RPMI8226 (cell line): ENCODE data around the gene LAMTOR2.
"Not testable (repeated sequence)": the region's sequence is repeated elsewhere in the genome, so short reads cannot be mapped to it uniquely, and the experiment has no call there.

Experiments used
- DNase-seq: peaks from one replicate; pipeline ENCODE4 v3.0.0-alpha.2; 2015

Gene LAMTOR2

GRCh38 chr1:156052862-156053767 lies 1.5 kb upstream of the LAMTOR2 start:
- peak; percentile 77 for DNase-seq

DNA sequence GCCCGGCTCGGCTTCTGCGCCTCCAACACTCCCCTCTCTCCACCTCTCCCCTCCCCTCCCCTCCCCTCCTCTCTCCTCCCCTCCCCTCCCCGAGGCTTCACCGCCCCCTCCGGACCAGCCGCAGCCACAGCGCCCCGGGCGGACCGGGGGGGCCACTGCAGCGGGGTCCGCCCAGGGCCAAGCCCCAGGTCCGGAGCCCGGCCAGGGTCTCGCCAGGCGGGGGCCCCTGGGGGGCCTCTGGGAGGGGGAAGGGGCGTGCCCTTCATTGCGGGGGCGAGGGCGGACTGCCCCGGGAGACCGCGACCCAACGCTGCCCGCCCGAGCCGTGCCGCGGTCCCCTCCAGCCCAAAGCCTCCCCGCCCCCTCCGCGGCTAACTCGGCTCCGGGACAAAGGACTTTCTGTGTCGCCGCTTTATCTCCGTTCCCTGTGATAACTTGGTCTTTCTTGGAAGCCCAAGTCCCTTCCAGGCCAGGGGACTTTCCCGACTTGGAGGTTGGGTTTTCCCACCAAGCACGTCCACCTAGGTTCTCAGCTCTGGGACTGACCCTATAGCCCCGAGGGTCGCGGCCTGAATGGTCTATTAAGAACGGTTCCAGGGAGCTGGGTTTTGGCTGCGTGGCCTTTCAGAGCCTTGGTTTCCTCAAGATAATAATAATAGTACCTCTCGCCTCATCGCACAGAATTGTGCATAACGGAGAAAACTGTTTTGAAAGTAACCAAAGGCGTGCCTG lies 648 bp upstream of the LAMTOR2 start, which contains the start of gene UBQLN4:
UBQLN4 (minus strand) TSS at position 31 of the 732 bp plus-strand sequence. CDS start 97 bp downstream, outside the sequence.
- peak; percentile 95 for DNase-seq

DNA sequence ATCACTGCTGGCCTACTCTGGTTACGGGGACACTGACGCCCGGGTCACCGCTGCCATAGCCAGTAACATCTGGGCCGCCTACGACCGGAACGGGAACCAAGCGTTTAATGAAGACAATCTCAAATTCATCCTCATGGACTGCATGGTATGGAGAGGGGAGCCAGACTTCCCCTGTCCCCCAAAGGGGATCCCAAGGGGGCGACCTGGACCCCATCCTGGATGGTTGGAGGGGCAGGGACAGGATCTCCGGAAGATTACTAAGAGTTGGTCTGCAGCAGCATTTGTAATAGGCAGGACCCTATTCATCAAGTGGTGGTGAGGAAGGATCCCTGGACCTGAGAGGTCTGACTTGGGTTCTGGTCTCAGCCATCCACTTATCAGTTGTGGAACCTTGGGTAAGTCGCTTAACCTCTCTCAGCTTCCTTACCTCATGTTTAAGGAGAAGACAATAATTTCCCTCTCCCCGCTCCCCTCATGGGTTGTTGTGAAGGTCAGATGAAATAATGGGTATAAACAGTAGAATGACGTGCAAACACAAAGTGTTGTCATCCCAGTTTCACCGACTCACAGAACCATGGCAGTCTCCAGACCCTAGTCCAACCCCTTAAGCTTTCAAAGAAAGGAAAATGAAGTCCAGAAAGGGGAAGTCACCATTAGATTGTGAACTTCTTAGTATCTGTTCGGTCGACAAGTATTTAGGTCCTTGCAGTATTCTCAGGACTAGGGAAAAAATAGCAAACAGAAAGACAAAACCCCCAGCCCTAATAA lies 883 bp downstream of the LAMTOR2 start:
- no peak for DNase-seq

- no peak for DNase-seq
Observed at GRCh38 chr1:156056326-156056849, 1.8 kb downstream of the LAMTOR2 start.

GRCh38 chr1:156060937-156061636 lies 6.5 kb downstream of the LAMTOR2 start, which contains the start of gene RAB25:
RAB25 (plus strand) TSS chr1:156061160; CDS start chr1:156061401, 241 bp downstream.
- no peak for DNase-seq

- DNase-seq: no peak
Observed at GRCh38 chr1:156062189-156062588, 7.6 kb downstream of the LAMTOR2 start.

DNA sequence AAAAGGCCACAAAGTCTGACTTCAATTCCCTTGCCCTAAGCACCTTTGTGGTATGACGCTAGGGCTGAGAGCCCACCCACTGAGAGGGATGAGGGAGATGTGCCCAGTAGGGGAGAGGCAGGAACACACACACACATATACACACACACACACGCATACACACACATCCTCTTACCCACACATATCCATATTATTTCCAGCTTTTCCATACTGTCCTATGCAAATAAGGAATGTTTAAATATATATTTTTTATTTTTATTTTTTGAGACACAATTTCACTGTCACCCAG lies 9.4 kb downstream of the LAMTOR2 start:
- DNase-seq: no peak

- no peak for DNase-seq
Observed at GRCh38 chr1:156064615-156065014, 10.0 kb downstream of the LAMTOR2 start.

DNA sequence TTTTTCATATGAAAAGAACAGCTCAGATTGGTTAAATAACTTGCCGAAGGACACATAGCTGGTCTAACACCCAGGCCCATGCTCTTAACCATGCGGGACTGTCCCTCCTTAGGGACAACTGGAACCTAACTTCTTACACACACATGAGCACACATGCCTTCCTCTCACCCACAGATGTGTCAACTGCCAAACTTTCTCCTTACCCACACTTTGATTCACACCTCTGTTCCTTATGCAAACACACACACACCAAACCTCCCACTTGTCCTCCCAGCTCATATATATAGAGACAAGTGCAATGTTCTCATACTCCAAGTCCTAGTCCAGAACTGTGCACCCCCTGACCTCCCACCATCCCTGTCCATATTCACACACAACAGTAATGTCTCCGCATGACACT lies 10.6 kb downstream of the LAMTOR2 start:
- no peak for DNase-seq

- DNase-seq: no peak
Observed at GRCh38 chr1:156065871-156066270, 11.3 kb downstream of the LAMTOR2 start.

GRCh38 chr1:156067262-156067661 lies 12.7 kb downstream of the LAMTOR2 start:
- no peak for DNase-seq

- DNase-seq: no peak
Observed at GRCh38 chr1:156069490-156070455, 15.2 kb downstream of the LAMTOR2 start.

DNA sequence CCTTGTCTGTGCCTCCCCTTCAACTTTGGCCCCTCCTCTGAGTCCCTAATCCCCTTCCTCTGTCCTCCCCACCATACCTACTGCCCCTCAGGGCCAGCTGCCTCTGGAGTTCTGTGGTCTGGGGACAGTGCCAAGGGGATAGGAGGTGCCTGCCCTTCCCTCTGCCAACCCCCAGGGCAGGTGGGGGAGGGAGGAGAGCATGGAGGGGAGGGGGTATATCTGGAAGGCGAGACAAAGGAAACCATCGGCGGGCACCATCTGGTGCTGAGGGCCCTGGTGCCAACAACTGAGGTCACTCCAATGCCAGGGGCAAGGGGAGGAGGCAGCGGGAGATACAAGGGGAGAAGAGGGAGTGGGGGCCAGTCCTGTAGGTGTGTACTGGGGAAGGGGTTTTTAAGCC lies 16.0 kb downstream of the LAMTOR2 start:
- no peak for DNase-seq

GRCh38 chr1:156071332-156071816 lies 16.8 kb downstream of the LAMTOR2 start:
- not testable (repeated sequence) for DNase-seq

GRCh38 chr1:156072251-156072650 lies 17.7 kb downstream of the LAMTOR2 start:
- DNase-seq: no peak

DNA sequence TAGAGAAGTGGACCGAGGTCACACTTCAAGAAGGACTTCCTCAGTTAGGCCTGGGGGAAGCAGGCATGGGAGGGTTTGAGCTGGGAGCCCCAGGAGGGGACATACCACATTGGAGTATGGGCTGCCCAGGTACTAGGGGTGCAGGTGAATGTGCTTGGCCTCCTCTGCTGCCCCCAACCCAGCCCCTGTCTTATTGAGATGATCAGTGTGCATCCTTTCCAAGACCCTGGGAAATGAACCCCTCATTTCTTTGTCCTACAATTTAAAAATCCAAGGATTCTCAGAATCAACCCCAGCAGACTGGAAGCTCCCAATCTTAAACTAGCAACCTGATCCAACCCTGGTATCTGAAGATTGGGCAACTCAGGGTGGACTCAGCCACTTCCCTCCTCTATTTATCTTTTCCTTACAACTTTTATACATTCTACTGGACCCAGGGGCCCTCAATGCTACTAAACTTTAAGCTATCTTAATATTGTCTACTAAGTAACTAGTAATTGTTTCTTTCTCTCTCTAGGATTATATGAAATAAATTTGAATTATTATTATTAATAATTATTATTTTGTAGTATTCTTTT lies 18.6 kb downstream of the LAMTOR2 start:
- DNase-seq: no peak

DNA sequence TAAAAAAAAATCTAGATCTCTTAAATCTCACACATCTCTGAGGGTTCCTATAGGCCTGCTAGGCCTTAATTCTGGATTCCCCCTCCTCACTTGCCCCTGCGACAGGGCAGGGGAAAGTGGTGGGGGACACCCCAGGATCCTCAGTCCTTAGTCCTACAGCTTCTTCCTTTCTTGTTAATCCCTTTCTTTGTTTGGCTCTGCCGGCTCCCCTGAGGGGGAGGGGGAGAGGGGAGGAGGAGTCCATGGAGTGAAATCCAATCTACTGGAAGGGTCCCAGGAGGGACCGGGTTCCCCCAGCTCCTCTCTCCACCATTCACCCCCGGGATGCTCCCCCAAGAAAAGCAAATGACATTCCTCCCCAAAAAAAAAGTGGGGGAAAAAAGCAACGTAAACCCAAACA lies 19.2 kb downstream of the LAMTOR2 start:
- DNase-seq: no peak

GRCh38 chr1:156074661-156075060 lies 20.1 kb downstream of the LAMTOR2 start:
- no peak for DNase-seq

DNA sequence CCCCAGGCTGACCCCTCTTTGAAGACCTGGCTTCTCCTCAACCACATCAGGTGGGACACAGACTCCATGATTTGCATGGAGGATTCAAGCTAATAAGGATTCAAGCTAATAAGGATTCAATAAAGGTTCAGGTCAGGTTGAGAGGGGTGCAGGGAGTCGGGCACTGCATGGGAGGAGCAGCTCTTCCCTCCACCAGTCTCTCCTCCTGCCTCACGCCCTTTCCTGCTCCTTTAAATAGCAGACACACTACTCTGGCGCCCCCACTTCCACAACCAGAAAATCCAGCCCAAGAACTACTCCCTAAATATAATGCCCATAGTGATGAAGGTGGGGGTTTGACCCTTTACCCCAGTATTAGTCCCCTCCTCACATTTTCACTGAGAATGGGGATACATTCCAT lies 20.6 kb downstream of the LAMTOR2 start:
- no peak for DNase-seq

DNA sequence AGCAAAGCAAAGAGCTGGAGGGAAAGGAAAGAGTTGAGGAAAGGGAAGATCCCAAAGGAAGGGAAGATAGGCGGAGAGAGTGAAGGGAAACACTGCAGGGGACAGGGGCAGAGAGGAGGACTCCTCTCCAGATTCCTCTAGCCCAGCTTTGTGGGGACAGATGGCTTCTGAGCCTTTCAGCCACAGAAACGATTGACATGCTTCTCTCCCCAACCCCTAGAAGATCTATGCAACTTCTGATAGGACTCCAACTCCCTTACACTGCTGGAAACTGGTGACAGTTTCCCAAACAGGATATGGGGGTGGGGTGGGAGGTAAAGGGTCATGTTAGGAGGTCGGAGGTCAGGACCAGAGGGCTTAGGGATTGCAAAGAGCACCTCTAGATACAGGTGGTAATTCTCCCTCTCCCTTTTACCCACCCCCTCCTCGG lies 21.2 kb downstream of the LAMTOR2 start:
- DNase-seq: no peak
